ENCODE results near the gene KCNJ9.
A peak's percentile ranks its signal among the peaks of the same experiment; 100 is the strongest.
"Not testable (repeated sequence)": the region's sequence is repeated elsewhere in the genome, so short reads cannot be mapped to it uniquely, and the experiment has no call there.

KCNJ9 gene

DNA sequence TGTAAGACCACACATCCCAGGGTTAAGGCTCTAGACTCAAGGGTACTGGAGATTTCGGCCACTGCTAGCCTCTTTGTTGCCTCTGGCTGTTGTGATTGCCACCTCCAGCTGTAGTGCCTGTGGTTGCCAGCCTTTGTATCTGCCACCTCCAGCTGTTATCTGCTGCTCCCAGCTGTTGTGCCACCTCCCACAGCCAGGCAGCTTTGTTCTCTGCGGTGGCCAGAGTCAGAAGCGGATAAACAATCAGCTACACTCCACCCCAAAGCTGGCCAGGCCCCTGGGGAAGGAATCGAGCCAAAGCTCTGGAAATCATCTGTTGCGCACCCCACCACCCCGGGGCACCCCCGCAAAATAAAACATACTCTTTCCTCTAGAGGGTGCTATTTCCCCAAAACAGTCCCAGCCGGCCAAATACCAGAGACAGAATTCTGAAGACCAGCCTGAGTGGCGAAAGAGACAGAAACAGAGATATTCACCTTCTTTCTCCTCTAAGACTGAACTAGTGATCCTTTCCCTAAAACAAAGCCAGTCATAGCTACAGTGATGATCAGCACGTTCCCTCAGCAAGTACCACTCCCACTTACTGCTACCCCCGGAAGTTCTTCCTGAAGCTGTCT lies 34.7 kb upstream of the KCNJ9 start:
- peak; percentile 62 for TF ChIP-seq CTCF (IDR thresholded peaks at IDR 0.05)
- H3K27me3 Mint-ChIP-seq (ENCODE audit: low read depth, poor library complexity), result peaks cover 17% of the 10 kb centered on the region
- H3K9me3 Mint-ChIP-seq, result no peaks in the 10 kb centered on the region
- H3K27ac Mint-ChIP-seq, result no peak overlapping the region
- no peaks in the 10 kb centered on the region for H3K36me3 Mint-ChIP-seq (ENCODE audit: low read depth)
- H3K4me1 Mint-ChIP-seq, result peaks cover 28% of the 10 kb centered on the region
- DNase-seq, result peak; percentile 40
- peak overlapping the region; percentile 62 for H3K4me3 Mint-ChIP-seq

- Mint-ChIP-seq H3K4me3 (peak overlapping the region; percentile 62), H3K9me3 (no peaks in the 10 kb centered on the region), H3K27me3 (ENCODE audit: low read depth, poor library complexity) (peaks cover 17% of the 10 kb centered on the region), H3K27ac (no peak overlapping the region), H3K36me3 (ENCODE audit: low read depth) (no peaks in the 10 kb centered on the region), H3K4me1 (peaks cover 35% of the 10 kb centered on the region)
- no peak for TF ChIP-seq CTCF (IDR thresholded peaks at IDR 0.05)
- DNase-seq, result no peak
Measured at GRCh38 chr1:160047111-160047991, 34.0 kb upstream of the KCNJ9 start.

DNA sequence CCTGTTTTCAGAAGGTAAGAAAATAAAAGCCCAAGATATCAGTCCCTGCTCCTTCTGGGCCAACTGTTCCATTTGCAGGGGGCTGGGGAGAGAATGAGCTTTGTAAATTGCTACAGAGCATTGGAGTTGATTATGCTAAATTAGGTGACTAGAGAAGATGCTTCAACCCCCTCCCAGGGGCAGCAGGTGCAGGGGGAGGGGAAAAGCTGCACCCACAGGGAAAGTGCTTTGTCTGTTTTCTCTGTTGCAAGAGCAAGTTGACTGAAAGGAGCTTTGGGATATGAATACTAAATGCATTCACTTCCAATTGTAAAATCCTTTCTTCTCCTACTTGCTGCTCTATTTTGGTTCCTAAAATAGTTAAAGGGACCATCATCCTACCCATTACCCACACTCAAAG lies 33.0 kb upstream of the KCNJ9 start:
- no peak overlapping the region for H3K4me3 Mint-ChIP-seq
- H3K27ac Mint-ChIP-seq, result no peak overlapping the region
- DNase-seq, result no peak
- H3K9me3 Mint-ChIP-seq, result no peaks in the 10 kb centered on the region
- peaks cover 40% of the 10 kb centered on the region for H3K4me1 Mint-ChIP-seq
- TF ChIP-seq CTCF (IDR thresholded peaks at IDR 0.05), result no peak
- no peaks in the 10 kb centered on the region for H3K36me3 Mint-ChIP-seq (ENCODE audit: low read depth)
- peaks cover 17% of the 10 kb centered on the region for H3K27me3 Mint-ChIP-seq (ENCODE audit: low read depth, poor library complexity)

GRCh38 chr1:160049101-160049500 lies 32.2 kb upstream of the KCNJ9 start:
- H3K4me1 Mint-ChIP-seq, result peaks cover 47% of the 10 kb centered on the region
- no peaks in the 10 kb centered on the region for H3K9me3 Mint-ChIP-seq
- H3K27ac Mint-ChIP-seq, result no peak overlapping the region
- no peak for DNase-seq
- no peak overlapping the region for H3K4me3 Mint-ChIP-seq
- TF ChIP-seq CTCF (IDR thresholded peaks at IDR 0.05), result no peak
- peaks cover 17% of the 10 kb centered on the region for H3K27me3 Mint-ChIP-seq (ENCODE audit: low read depth, poor library complexity)
- no peaks in the 10 kb centered on the region for H3K36me3 Mint-ChIP-seq (ENCODE audit: low read depth)

DNA sequence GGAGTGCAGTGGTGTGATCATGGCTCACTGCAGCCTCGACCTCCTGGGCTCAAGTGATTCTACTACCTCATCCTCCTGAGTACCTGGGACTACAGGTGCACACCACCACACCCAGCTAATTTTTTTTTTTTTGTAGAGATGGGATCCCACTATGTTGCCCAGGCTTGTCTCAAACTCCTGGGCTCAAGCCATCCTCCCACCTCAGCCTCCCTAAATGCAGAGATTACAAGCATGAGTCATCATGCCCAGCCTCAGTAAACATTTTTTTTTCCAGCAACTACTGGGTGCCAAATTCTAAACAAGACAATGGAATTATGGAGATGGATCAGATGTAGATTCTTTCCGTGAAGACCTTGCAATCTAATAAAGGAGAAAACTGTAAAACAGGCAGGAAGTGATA lies 31.2 kb upstream of the KCNJ9 start:
- not testable (repeated sequence) for H3K36me3 Mint-ChIP-seq (ENCODE audit: low read depth); H3K27ac Mint-ChIP-seq; H3K4me3 Mint-ChIP-seq; H3K9me3 Mint-ChIP-seq; DNase-seq
- H3K4me1 Mint-ChIP-seq, result peaks cover 58% of the 10 kb centered on the region
- H3K27me3 Mint-ChIP-seq (ENCODE audit: low read depth, poor library complexity), result peaks cover 17% of the 10 kb centered on the region

- TF ChIP-seq CTCF (IDR thresholded peaks at IDR 0.05), result no peak
- Mint-ChIP-seq H3K27ac (no peak overlapping the region), H3K36me3 (ENCODE audit: low read depth) (no peaks in the 10 kb centered on the region), H3K4me3 (no peak overlapping the region), H3K27me3 (ENCODE audit: low read depth, poor library complexity) (peaks cover 18% of the 10 kb centered on the region), H3K4me1 (peaks cover 62% of the 10 kb centered on the region), H3K9me3 (no peaks in the 10 kb centered on the region)
- no peak for DNase-seq
Measured at GRCh38 chr1:160050619-160051018, 30.7 kb upstream of the KCNJ9 start.
